NK-92 treated with Interleukin-12 subunit alpha and Interleukin-12 subunit beta, amount 100 ng/mL, for 24 hours (cell line): ENCODE measurements around the gene DCPS.
"Not testable (repeated sequence)": the region's sequence is repeated elsewhere in the genome, so short reads cannot be mapped to it uniquely, and the experiment has no call there.

Experiments used
- DNase-seq: peaks from one replicate; lab custom pipeline; 2025; lab: John Stamatoyannopoulos, UW

Gene DCPS

DNA sequence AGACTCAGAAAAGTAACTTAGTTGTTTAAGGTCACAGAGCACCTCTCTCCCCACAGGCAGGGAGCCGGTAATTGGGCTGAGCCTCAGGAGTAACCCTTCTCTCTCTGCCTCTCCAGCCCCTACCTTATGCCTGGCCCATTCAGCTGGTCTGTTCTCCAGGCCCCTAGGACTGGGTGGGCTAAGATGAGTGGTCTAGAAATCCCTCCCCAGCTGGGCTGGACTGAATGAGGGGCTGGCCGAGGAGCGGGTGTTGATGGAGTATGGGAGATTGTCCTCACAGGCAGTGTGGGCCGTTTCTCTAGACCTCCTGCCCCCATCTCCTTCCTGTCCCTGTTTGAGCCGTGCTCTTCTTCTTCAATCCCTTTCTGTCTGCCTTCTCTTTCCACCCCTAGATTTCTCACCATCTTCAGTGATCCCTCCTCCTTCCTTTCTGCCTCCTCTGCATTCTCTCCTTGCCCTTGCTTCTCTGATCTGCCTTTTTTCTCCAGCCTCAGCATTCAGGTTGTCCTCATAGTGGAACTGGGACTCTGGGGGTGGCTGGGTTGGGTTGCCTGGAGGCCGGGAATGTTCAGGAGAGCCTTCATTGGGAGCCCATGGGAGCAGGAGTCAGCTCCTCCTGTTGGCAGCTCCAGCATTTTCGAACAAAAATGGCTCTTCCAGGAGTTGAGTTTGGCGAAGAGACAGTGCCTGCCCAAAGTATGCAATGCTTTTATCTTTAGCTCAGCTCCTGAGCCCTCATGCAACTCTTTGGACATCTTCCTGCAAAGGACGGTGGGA, 59.2 kb downstream of the DCPS start:
- no peak for DNase-seq

DNA sequence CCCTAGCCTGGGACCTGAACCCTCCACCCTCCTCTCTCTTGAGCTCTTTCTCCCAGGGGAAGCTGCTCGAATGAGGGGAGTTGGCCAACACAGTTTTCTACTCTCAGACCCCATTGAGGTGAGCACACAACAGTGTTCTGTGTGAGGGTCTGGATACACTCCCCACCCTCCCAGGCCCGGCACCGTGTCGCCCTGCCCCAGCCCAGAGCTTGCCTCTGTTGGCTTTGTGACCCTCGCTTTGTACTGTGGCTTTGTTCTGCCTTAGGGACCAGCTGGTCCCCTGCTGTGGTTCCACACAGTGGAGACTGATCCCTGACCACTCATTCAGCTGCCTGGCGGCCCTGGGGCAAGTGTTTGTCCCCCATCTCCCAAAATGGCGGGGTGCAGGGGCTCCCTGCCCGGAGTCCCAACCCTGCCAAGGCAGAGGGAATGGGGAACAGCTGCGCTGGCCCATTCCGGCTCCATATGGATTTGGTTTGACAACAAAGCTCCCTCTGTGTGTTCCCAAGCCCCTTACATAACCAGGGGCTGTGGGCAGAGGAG, 59.9 kb downstream of the DCPS start:
- DNase-seq = no peak

DNA sequence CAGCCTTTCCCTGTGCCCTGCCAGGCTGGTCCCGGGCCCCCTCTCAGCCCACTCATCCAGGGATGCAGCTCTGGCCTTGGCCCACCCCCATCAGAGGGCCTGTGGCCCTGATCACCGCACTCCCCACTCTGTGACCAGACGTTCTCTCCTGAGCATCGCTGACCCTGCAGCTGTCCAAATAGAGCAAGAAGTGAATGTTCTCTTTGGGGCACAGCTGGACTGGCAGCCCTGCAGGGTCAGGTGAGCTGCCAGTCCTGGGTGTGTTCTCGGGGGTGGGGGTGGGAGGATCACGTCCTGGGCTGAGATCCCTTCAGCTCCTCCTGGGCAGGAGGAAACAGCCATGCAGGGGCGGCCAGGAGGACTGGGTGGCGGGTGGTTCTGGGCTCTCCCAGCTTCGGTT, 60.9 kb downstream of the DCPS start:
- not testable (repeated sequence) for DNase-seq

DNA sequence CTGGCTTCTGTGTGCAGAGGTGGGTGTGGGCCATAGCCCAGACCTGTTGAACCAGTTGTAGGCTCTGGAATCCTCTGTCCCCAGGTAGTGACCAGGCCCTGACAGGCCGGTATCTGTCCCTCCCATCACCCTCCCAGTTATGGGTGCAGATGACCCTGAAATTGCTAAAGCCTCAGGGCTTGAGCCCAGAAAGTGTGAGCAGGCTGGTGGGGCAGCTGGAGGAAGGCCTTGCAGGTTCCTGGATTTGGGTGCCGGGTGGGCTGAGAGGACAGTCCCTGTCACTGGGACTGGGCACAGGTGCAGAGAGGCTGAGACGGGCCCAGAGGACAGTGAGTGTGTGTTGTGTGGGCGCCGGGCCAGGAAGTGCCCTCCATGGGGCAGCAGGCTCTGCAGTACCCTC, 61.6 kb downstream of the DCPS start:
- DNase-seq = not testable (repeated sequence)

DNA sequence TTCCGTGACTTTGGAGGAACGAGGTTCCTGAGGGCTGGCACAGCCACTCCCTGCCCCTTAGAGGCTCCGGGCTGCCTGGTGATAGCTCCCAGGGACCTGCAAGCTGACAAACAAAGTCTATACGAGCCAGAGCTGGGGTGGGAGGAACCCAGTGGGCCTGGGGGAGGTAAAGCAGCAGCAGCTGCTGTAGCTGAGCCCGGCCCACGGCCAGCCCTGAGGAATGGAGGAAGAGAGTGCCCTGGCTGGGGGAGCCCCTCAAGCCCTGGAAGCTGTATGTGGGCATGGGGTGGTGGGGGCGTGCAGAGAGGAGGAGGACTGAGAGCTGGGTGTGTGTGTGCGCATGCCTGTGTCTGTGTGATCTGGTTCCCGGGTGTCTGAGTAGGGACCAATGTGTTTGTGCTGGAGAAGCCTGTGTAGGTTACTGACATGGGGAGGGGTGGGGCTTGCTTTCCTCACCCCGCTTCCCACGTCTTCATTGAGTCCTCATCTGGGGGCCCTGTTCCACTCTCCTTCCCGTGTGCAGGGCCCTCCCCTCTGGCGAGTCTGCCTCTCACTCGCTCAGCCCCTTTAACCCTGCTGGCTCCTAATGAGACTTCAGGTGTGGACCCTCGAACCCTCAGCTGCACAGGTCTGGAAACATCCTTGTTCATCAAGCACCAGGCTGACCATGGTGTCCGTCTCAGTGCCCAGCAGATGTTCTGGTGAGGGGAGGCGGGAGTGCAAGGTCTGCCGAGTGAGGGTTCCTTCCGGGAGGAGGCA, 62.4 kb downstream of the DCPS start:
- no peak for DNase-seq

DNA sequence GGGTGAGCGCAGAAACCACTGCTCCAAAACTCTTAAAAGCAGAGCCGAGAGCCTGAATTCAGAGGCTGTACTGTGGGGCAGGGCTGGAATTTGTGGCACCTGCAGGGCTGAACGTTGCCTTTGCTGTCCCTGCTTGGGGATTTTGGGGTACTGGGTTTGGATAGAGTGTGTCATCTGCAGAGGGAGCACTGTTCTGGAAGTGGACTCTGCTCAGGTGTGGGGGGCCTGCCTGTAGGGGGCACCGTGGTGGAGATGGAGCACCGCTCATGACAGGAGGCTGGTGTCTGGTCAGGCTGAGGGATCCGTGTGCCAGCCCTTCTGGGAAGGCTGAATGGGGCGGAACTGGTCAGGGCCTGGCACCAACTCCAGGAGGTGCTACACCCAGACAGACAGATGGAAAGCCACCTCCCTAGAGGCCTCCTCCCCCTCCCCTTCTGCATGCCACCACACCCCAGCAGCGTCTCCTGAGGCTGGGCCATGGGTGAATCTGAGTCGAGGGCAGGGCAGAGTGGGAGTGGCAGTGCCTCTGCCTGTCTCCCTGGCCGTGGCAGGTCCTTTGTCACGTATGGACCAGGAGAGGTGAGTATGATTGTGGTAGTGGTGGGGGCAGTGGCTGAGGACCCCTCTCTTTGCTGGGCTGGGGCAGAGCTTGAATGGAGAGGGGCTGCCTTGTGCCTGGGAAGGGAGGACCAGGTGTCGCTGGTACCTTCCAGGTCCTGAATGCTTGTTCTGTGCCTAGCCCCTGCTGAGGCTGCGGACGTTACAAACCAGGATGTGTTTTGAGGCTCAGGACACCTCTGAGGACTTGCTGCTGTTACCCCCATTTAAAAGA, 63.2 kb downstream of the DCPS start:
- DNase-seq = not testable (repeated sequence)

DNA sequence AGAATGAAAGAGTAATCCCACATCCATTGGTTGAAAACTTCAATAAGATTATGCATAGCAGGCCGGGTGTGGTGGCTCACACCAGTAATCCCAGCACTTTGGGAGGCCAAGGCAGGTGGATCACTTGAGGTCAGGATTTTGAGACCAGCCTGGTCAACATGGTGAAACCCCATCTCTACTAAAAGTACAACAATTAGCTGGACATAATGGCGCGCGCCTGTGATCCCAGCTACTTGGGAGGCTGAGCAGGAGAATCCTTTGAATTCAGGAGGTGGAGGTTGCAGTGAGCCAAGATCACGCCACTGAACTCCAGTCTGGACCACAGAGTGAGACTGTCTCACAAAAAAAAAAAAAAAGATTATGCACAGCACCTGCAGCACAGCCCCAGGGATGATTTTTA, 63.9 kb downstream of the DCPS start:
- DNase-seq = not testable (repeated sequence)

DNA sequence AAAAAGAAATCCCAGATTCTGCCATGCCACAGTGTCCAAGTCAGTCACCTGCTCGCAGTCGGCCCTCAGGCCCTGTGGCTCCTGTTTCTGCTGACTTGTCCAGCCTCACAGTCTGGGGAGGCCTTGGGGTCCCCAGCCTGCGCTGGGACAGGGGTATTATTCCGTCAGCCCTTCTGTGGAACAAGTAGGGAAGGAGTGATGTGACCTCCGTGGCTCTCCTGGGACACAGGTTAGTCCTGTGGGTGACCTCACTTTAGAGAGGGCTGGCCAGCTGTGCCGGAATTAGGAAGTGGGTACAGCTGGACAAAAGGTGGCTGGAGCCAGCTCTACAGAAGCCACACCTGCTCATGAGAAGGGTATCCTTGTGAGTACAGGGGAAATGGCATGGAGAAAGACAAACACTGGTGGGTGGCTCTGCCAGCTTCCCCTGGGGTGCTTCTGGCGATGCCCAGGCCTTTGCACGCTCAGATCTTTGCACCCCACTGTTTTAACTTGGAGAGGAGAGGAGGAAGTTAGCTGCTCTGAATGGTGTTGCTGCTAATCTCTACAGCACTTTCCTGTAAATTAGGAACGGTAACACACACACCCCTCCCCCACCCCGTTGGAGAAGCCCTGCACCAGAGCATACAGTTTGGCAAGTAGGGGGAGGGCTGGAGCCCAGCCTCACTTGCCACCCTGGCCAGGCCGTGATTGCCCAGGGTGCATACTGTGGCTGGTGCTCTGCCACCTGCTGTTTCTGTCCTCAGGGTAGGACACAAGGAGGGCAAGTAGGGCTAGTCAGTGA, 64.7 kb downstream of the DCPS start:
- not testable (repeated sequence) for DNase-seq

DNA sequence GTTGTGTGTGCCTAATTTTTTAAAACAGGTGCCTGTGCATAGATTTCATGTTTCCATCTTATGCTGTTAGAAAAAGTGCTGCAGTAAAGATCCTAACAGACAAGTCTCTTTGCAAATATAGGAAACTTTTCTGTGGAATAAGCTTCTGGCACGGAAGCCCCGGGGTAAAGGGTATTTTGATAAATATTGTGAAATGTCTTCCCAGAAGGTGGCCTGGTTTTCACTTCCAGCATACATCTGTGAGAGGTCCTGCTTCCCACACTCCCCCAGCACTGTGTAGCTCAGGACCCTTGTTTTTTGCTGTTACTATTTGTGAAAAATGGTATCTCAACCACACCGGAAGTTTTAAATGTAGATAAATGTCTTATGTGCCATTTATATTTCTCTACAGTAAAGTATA, 66.2 kb downstream of the DCPS start:
- DNase-seq = no peak

DNA sequence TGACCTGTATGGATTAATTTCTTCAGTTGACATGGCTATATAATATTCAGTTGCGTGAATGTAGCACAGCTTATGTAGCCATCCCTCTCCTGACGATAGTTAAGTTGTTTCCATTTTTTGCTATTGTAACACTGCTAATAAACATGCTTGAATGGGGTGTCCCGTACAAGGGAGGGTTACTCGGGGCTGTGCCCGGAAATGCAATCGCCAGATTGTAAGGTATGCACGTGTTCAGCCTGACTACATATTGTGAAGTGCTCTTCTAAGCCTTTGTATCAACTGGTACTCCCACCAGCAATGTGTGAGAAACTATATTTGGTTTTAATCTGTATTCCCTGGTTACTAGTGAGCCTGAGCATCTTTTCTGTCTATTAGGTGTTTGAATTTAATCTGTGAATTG, 67.7 kb downstream of the DCPS start:
- no peak for DNase-seq

DNA sequence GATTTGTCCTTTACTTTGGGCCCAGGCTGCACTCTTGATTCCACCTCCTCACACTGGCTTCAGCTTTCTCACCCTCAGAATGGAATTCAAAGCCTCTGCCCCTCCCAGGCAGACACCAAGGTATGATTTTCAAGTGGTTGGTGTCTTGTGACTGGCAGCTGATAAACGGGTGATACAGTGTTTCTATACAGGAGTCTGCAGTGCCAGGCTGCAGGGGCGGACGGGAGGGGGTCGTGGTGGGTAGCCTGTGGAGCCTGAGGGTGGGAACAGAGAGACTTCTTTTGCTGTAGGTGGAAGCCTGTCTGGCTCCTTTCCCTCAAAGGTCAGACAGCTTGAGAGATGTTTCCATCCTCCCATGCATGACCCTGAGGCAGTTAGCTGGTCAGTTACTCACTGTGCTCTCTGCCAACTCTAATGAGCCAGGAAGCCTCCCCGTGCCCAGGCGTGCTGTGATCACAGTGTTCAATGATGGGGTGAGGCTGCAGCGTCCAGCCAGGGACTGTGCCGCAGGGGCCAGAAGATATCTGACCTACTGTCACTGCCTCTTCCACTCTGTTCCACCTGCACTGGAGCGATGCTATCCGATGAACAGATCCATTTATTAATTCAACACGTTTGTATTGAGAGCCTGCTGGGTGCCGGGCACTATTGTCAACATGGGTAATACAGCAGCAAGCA, 69.7 kb downstream of the DCPS start:
- DNase-seq = not testable (repeated sequence)

DNA sequence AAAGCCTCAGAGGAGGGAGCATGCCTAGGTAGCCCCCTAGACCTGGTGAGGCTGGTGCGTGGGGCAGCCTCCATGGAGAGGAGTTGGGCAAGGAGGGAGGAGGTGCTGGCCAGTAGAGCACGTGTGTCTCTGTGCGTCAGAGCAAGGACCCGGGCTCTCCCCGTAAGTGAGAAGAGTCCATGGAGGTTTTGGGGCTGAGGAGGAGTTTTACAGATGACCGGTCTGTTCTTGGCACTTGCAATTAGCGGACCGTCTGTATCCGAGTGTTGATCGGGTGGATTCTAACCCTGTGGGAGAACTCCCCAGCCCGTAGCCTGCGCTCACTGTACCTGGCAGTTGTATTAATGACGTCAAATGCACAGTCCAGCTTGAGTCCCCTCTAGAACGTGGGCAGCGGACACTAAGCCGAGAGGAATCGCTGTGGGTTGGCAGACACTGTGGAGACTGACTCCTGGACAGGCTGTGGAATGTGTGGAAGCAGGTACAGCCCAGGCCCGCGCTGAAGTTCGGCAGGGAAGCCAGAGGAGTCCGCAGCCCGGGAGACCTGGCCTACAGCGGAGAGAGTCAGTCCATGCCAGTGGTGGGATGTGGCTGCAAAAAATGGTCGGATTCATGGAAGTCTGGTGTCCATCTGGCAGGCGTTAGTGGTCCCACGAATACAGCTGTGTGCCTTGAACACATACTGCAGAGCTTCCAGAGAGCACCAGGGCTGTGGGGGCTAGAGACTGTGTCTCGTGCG, 70.9 kb downstream of the DCPS start:
- DNase-seq = not testable (repeated sequence)

DNA sequence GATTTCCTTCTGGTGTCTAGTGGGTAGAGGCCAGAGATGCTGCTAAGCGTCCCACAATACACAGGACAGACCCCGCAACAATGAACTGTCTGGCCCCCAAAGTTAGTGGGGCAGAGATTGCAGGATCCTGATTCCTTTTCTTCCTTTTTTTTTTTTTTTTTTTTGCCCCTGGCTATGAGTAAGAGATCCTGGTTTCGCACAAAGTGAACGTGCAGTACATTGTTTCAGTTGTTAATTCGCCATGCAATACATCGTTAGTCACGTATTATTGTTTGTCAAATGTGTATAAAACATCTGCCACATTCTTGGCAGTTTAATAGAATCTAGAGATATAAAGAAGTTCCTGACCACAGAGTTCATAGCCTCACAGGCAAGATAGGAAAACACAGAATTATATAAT, 71.9 kb downstream of the DCPS start:
- DNase-seq = no peak

DNA sequence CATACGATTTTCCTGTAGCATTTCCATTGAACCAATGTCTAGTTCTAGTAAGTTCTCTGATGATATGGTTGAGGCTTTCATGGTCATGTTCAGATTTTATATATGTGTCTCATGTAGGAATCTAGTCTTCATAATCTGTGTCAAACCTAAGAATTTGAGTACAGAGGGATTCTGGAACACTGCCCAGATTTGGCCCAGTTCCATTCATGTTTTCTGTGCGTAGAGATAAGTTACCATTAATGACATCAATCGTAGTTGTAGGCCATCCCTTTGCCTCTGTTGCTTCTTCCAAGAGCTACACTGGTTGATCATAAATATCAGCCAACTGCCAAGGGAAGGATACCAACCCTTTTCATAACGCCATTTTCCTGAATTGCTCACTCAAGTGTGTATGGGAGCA, 74.9 kb downstream of the DCPS start:
- DNase-seq = no peak

DNA sequence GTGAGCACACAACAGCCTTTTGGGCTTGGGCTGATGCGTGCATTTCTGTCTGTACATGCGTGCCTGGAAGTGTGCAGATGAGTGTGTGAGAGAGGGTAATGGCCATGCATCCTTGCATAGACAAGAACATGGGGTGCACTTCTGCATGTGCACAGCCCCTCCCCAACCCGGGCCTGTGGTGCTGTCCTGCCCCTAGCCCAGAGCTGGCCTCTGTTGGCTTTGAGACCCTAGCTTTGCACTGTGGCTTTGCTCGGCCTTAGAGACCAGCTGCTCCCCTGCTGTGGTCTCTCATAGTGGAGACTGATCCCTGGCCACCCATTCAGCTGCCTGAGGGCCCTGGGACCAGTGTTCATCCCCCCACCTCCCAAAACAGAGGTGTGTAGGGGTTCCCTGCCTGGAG, 77.0 kb downstream of the DCPS start:
- no peak for DNase-seq

DNA sequence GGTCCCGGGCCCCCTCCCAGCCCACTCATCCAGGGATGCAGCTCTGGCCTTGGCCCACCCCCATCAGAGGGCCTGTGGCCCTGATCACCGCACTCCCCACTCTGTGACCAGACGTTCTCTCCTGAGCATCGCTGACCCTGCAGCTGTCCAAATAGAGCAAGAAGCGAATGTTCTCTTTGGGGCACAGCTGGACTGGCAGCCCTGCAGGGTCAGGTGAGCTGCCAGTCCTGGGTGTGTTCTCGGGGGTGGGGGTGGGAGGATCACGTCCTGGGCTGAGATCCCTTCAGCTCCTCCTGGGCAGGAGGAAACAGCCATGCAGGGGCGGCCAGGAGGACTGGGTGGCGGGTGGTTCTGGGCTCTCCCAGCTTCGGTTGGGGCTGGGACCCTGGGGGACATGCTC, 78.1 kb downstream of the DCPS start:
- DNase-seq = not testable (repeated sequence)

DNA sequence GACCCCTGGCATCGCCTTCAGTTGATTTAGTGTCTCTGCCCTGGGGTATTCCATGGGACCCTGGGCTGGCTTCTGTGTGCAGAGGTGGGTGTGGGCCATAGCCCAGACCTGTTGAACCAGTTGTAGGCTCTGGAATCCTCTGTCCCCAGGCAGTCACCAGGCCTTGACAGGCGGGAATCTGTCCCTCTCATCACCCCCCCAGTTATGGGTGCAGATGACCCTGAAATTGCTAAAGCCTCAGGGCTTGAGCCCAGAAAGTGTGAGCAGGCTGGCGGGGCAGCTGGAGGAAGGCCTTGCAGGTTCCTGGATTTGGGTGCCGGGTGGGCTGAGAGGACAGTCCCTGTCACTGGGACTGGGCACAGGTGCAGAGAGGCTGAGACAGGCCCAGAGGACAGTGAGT, 78.8 kb downstream of the DCPS start:
- not testable (repeated sequence) for DNase-seq

DNA sequence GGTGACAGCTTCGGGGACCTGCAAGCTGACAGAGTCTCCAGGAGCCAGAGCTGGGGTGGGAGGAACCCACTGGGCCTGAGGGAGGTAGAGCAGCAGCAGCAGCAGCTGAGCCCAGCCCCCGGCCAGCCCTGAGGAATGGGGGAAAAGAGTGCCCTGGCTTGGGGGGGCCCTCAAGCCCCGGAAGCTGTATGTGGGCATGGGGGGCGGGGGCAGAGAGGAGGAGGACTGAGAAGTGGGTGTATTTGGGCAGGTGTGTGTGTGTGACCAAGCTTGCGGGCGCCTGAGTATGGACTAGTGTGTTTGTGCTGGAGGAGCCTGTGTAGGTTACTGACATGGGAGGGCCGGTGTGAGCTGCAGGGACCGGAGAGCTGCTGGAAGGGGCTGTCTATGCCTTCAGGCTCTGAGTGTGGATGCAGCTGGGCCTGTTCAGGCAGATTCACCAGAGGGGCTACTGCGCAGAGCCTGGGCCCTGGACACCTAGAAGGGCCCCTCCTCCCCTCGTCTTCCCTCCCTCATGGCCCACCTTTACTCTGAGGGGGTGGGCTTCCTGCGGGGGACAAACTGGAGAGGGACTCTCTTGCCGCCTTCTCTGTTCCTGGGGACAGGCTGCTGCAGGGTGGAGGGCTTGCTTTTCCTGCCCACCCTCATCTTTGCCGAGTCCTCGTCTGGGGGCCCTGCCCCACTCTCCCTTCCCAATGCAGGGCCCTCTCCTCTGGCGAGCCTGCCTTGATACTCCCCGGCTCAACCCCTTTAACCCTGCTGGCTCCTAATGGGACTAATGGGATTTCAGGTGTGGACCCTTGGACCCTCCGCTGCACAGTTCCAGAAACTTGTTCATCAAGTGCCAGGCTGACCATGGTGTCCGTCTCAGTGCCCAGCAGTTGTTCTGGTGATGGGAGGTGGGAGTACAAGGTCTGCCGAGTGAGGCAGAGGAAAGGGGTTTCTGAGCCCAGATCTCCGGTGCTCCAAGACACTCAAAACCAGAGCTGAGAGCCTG, 79.8 kb downstream of the DCPS start:
- DNase-seq = no peak
